Inflammatory macrophage treated with lipopolysaccharide for 4 hours (primary cell): ENCODE measurements around the gene PRKCZ.

Source experiments
- DNase-seq: peaks from one replicate; pipeline ENCODE4 v3.0.0-alpha.2; 2020

The PRKCZ gene

DNA sequence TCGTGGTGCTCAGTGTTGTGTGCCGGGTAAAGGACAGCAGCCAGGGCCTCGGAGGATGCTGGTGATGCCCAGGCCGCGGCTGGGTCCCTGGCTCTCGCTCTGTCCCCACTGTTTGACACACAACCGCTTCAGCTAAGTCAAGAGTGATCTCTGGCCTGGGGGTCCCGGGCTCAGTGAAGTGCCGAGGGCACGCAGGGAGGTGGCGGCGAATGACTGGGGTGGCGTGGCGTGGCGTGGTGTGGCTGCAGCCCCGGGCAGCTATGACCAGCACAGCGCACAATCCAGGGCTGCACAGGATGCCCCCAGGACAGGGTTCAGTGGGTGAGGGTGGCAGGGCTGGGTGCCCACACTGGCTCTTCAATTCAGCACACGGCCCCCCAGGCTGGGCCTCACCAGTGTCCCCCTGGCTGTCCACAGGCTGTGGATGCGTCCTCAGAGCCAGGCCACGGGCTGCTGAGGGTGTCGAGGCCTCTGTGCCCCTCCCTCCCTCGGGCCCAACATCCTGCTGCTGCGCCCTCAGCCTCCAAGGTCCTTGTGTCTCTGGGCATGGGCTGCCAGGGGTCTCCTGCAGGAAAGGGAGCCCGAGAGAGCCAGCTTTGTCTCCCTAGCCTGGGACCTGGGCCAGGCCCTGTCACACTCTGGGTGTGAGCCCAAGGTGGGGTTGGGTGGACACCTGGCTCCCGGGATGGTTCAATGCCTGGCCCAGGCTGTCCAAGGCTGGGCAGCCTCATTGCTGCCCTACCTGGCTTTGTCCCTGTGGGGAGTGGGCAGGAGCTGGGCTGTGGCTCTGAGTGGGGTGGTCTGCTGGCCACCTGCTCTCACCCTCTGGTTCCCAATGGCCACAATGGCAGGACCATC, 165.9 kb downstream of the PRKCZ start:
- no peak for DNase-seq

- no peak for DNase-seq
Observed at GRCh38 chr1:2216767-2217058, 166.5 kb downstream of the PRKCZ start.

GRCh38 chr1:2221271-2221670, 171.1 kb downstream of the PRKCZ start:
- no peak for DNase-seq

DNA sequence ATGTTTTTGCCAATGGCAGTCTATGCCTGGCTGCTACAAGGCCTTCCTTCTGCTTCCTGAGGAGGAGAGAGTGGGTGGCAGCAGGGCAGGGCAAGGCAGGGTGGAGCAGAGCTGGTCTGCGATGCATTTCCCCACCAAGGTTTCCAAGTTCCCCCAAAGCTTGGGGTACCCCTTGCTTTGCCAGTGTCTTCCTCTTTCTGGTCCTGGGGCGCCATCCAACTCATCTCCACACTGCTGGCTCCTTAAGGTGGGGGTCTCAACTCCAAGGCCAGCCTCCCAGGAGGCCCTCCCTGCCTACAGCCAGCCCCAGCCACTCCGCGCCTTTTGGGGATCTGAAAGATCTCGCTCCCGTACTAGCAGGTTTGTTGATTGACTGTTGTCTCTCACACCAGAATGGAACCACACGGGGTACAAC, 174.0 kb downstream of the PRKCZ start:
- peak; percentile 62 for DNase-seq

- DNase-seq, result no peak
Observed at GRCh38 chr1:2224631-2225428, 174.6 kb downstream of the PRKCZ start.

DNA sequence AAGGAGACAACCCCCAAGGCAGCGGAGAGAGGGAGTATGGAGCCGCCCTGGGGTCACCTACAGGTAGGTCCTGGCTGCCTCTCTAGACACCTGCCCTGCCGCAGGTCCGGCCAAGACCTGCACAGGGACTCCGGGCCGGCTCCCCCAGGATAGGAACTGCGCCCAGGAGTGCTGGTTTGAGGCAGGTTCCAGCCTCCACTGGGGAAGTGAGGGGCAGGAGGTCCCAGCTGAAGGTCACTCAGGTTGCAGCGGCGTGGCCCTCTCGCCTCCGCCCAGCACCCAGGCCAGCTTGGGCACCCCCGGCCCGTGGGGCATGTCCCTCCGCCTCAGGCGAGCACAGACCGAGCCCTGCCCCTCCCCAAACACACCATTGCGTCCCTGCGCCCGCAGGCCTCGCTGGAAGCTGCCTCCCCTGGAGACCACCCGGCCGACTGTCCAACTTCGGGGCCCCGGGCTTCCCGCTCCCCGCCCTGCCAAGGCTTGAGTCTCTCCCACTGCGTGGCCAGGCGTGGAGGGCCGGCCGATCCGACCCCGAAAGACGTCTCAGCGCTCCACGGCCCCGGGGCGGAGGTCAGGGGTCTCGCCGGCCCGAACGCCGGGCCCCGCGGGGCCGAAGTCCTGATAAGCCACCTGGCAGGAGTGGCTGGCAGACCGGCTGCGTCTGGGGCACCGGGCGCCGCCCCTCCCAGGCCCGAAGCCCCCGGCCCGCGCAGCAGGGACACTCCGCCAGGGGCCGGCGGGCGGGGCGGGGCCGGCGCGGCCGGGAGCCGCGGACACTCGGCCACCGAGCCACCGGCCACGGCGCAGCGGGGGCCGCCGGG, 176.5 kb downstream of the PRKCZ start:
- no peak for DNase-seq

DNA sequence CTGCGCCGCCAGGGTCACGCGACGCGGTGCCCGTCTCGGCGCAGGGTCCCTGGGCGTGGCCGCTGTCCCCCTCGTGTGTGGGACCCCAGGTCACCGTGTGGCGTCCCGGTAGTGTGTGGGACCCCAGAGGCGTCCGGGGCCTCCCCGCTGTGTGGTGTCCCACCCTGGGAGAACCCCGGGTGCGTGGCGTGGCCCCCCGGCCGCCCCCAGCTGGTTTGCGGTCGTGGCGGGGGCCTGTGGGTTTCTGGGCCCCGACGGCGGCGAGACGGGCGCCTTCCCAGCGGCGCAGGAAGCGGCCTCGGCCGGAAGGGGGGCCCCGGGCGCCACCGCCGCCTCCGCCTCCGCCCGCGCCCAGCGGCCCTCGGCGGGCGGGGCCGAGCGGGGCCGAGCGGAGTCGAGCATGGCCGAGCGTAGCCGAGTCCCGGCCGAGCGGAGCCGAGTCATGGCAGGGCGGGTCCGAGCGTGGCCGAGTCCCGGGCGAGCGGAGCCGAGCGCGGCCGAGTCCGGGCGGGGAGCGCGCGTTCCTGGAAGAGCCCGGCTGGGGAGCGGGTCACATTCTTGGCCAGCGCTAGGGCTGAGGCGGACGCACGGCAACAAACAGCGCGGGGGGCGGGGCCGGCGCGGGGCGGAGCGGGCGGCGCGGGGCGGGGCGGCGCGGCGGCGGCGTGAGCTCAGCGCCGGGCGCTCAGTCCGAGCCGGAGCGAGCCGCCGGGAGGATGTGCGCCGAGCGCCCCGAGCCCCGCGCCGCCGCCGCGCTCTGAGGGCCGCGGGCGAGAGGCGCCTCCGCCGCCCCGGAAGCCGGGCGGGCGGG, 177.3 kb downstream of the PRKCZ start:
- DNase-seq, result peak; percentile 97

GRCh38 chr1:2228157-2228594, 178.0 kb downstream of the PRKCZ start, which contains the start of gene SKI:
Gene SKI, plus strand, starts transcription at chr1:2228319. Its CDS starts 448 bp downstream, at chr1:2228767.
- no peak for DNase-seq

DNA sequence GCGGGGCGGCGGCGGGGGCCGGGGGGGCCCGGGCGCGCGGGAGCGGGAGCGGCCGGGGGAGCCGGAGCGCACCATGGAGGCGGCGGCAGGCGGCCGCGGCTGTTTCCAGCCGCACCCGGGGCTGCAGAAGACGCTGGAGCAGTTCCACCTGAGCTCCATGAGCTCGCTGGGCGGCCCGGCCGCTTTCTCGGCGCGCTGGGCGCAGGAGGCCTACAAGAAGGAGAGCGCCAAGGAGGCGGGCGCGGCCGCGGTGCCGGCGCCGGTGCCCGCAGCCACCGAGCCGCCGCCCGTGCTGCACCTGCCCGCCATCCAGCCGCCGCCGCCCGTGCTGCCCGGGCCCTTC, 178.5 kb downstream of the PRKCZ start:
- no peak for DNase-seq

DNA sequence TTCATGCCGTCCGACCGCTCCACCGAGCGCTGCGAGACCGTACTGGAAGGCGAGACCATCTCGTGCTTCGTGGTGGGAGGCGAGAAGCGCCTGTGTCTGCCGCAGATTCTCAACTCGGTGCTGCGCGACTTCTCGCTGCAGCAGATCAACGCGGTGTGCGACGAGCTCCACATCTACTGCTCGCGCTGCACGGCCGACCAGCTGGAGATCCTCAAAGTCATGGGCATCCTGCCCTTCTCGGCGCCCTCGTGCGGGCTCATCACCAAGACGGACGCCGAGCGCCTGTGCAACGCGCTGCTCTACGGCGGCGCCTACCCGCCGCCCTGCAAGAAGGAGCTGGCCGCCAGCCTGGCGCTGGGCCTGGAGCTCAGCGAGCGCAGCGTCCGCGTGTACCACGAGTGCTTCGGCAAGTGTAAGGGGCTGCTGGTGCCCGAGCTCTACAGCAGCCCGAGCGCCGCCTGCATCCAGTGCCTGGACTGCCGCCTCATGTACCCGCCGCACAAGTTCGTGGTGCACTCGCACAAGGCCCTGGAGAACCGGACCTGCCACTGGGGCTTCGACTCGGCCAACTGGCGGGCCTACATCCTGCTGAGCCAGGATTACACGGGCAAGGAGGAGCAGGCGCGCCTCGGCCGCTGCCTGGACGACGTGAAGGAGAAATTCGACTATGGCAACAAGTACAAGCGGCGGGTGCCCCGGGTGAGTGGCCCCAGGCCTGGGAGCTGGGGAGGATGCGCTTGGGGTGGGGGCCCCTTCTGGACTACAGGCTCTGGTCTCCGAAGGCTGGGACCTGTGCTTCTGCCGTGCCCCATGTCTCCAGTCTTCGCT, 179.0 kb downstream of the PRKCZ start:
- peak; percentile 77 for DNase-seq

GRCh38 chr1:2229911-2230731, 179.9 kb downstream of the PRKCZ start:
- no peak for DNase-seq

DNA sequence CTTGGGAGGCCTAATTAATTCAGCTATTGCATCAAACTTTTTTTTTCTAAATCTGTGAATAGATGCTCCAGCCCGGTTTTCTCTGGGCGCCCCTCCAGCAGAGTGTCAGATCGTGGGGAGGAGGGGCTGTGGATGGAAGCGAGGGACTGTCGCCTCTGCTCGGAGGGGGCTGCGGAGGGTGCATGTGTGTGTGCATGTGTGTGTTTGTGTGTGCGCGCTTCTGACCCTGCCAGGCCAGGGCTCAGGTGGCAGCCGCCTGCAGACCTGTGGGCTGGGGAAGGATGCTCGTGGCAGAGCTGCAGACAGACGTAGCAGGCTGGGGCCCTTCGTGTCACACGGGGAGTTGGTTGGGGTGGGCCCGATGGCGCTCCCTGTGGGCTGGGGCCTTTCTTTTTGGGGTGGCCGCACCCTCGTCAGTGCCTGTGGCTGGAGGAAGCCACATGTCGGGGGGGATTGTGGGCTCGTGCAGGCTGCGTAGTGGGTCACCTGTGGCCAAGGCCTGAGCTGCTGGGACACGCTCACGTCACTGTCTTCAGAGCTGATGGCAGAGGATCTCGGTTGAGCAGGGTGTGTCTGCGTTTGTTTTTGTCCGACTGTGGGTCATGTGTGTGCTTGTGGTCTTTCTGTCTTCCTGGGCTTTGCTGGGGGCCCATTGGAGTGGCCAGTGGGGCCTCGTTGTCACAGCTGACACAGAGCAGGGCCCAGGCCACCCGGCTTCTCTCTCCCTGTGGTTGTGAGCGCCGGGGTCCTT, 180.7 kb downstream of the PRKCZ start:
- DNase-seq, result no peak

DNA sequence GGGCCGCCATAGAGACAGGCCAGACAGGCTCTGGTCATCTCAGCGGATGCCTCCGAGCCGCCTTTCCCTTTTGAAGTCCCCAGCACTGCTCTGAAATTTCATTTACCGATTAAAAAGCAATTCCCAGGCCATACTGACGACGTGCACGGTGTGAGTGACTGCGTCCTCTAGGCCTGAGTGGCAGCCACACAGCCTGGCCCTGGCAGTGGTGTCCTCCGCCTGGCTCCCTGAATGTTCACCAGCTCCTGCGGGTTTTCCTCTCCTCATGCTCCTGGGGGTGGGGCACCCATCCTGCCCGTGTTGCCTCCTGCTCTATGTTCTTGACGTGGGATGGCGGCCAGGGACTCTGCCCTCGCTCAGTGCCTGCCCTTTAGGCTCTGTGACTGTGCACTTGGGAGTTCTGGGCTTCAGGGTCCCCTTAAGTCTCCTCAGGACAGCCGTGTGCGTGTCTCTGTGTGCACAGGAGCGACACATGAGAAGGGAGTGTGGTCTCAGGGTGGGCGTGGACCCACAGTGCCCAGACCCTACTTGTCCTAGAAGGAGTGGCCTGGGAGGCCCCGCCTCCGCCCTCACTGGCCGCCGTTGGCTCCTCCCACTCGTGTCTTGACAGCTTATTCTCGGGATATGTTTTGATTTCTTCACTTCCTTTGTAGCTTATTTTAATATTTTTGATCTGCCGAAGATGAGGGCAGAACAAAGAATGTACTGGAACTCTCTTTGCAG, 181.5 kb downstream of the PRKCZ start:
- DNase-seq, result peak; percentile 73

GRCh38 chr1:2232255-2232915, 182.2 kb downstream of the PRKCZ start:
- peak; percentile 25 for DNase-seq

DNA sequence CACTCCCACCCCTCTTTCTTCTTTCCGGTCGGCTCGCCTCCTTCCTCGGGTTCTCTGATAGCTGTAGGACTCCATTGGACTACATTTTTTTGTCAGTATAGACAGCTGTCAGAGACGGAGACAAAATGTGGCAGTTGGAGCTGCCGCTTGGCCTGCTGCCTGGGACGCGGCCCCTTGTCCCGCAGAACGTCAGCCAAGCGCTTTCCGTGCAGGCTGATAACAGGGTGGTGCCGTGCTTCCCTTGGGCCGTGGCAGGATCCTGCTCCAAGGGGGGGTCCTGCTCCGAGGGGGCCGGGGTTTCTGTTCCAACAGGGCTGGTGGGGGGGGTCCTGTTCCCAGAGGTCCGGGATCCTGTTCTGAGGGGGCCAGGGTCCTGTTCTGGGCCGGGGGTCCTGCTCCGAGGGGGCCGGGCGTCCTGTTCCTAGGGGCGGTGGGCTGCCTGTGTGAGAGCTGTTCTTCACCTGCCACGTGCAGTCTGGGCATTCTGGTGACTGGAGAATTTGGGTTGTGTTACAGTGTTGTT, 182.8 kb downstream of the PRKCZ start:
- DNase-seq, result no peak

DNA sequence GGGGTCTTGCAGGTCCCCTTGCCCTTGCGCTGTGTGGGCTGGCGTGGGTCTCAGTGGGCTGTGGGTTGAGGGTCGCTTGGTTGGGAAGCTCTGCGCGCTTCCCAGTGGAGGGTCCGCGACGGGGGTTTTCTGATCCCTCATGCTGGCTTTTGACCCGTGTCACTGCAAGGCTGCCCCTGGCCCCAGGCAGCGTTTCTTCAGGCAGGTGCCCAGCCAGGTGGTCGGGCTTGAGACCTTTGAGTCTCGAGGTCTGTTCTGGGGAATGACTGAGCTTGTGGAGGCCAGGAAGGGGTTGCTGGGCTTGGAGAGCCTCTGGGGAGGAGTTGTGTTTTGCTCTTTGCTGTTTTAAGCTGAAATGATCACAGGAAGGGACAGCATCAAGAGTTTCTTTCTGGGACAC, 183.3 kb downstream of the PRKCZ start:
- DNase-seq, result no peak

DNA sequence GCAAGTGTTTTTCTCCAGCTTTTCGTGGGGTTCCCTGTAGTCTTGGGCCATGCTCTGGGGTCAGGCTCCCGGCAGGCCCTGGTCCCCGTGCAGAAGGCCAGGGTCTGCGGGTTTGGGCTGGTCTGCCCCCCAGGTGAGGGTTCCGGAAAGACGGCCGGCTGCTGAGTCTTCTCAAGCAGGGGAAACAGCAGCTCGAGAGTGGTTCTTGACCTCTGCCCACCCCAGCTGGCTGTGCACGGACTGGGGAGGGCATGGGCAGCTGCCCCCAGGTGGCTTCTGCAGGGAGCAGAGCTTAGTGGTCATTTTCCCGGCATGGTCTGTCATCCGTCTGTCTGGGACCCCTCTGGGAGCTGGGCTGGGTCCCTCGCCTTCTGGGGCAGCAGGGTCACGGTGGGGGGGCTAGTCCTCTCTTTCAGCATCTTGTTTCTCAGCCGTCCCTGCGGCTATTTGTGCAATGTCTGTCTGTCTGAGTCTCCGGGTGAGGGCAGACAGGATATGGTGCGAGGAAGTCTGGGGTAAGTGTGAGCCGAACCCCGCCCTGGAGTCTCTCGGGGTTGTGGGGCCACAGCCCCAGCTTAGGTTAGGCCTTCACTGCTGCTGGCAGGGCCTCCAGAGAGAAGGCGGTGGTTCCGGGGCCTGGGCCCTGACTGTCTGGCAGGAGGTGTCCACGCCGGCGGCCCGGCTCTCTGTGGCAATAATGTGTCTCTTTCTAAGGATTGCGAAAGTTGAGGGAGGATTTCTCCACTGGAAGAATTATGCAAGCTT, 184.0 kb downstream of the PRKCZ start:
- DNase-seq, result peak; percentile 96

DNA sequence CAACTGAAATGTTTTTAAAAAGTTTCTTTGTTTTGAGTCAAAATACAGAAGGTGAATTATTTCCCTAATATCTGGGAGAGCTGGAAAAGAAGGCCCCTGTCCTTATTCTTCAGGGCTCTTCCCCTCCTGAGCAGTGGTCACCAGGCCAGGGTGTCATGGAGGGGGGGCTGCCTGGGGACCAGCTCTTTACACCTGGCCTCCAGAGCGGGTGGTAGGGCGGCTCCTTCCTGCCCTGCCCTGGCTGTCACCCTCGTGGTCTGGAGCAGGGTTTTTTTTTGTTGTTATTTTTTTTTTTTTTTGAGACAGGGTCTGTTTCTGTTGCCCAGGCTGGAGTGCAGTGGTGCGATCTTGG, 184.5 kb downstream of the PRKCZ start:
- DNase-seq, result no peak
